A673 (cell line): ENCODE data around the gene PKD1. TPM values are rescaled to one million over a fixed set of nuclear protein-coding genes. Genes with fewer than 3 reads are reported as not detected.
A peak's percentile ranks its signal among the peaks of the same experiment; 100 is the strongest.

Experiments
- BruUV-seq: library from RNA; stranded (reverse); fragments of 400-500 nt; replicated peaks from 2 replicates; lab custom pipeline; 2021; lab: Mats Ljungman, UMichigan
- CTCF ChIA-PET: fragments of 300-600 bp; sonication (Branson Sonifier 250); formaldehyde crosslinking; loops from one replicate; lab custom pipeline; 2022; ENCODE audit warnings: antibody characterized with exemption; lab: Charles Lee
- POLR2A ChIA-PET: fragments of 300-600 bp; sonication (Branson Sonifier 250); formaldehyde crosslinking; loops from one replicate; lab custom pipeline; 2022; ENCODE audit warnings: antibody characterized with exemption; ENCODE audit not compliant: low non-redundant PET; lab: Charles Lee
- DNase-seq: peaks from one replicate; pipeline ENCODE4 v3.0.0-alpha.2; 2015; ENCODE audit warnings: low spot score
- H3K27ac ChIP-seq: fragments of 200-600 bp; sonication (generic); 2 replicates; pipeline ENCODE4 v1.5.1; 2016; ENCODE audit warnings: mixed run types, low read depth, mild to moderate bottlenecking, mixed read lengths, antibody characterized with exemption, low read length; ENCODE audit not compliant: poor library complexity, severe bottlenecking
- H3K27me3 ChIP-seq: fragments of 200-600 bp; sonication (generic); replicated peaks from 2 replicates; pipeline ENCODE4 v1.6.1; 2017; ENCODE audit warnings: mixed run types, low read depth, mild to moderate bottlenecking, mixed read lengths, antibody characterized with exemption, low read length; ENCODE audit not compliant: insufficient read depth, poor library complexity
- H3K36me3 ChIP-seq: fragments of 200-600 bp; sonication (generic); 2 replicates; pipeline ENCODE4 v1.6.1; 2016; ENCODE audit warnings: mixed run types, mild to moderate bottlenecking, mixed read lengths, antibody characterized with exemption, low read length; ENCODE audit not compliant: insufficient read depth, poor library complexity, severe bottlenecking
- H3K4me1 ChIP-seq: fragments of 200-600 bp; sonication (generic); 2 replicates; pipeline ENCODE4 v1.6.1; 2017; ENCODE audit warnings: mixed run types, mild to moderate bottlenecking, mixed read lengths, antibody characterized with exemption, low read length; ENCODE audit not compliant: insufficient read depth, poor library complexity, severe bottlenecking
- H3K4me3 ChIP-seq: fragments of 200-600 bp; sonication (generic); 2 replicates; pipeline ENCODE4 v1.5.1; 2016; ENCODE audit warnings: low read depth, mixed run types, mild to moderate bottlenecking, mixed read lengths, low read length; ENCODE audit not compliant: poor library complexity, severe bottlenecking
- H3K9me3 ChIP-seq: fragments of 200-600 bp; sonication (generic); 2 replicates; pipeline ENCODE4 v1.6.1; 2016; ENCODE audit warnings: mixed run types, low read depth, mild to moderate bottlenecking, mixed read lengths, antibody characterized with exemption, low read length; ENCODE audit not compliant: poor library complexity, severe bottlenecking
- CTCF ChIP-seq: fragments of 300-800, 200-600 bp; sonication (generic); conservative IDR thresholded peaks from 2 replicates; pipeline ENCODE4 v1.5.1; 2017; ENCODE audit warnings: low read depth, mild to moderate bottlenecking, antibody characterized with exemption, low read length, moderate library complexity, mixed read lengths
- EZH2 ChIP-seq: fragments of 200-600 bp; sonication (generic); IDR thresholded peaks from 2 replicates; pipeline ENCODE4 v1.6.1; 2017; ENCODE audit warnings: borderline replicate concordance, low read depth, mild to moderate bottlenecking, mixed read lengths, antibody characterized with exemption, low read length; ENCODE audit not compliant: poor library complexity, severe bottlenecking
- intact Hi-C: fragments of 100-400 bp; cut with micrococcal nuclease; formaldehyde crosslinking; loops from one replicate; pipeline ENCODE4 v1.10.0; 2022; ENCODE audit not compliant: unreplicated experiment
- total RNA-seq: library from RNA; stranded (reverse); gene quantifications from 2 replicates; pipeline ENCODE4 v1.2.3, GENCODE V29; 2021

The PKD1 gene
- total RNA-seq, 1 experiment from 2014 or later: 121 TPM

GRCh38 chr16:2147981-2148671, 12.4 kb upstream of the PKD1 start, which contains the start of gene RAB26:
RAB26 (plus strand) TSS chr16:2148625; CDS start chr16:2148784, 159 bp downstream.
- peaks cover 50% of the 10 kb centered on the region for H3K4me1 ChIP-seq

GRCh38 chr16:2147378-2147777, 11.7 kb upstream of the PKD1 start:
- no peak for TF ChIP-seq CTCF
- TF ChIP-seq EZH2: no peak
- Histone ChIP-seq H3K9me3 (no peaks in the 10 kb centered on the region), H3K27ac (no peak overlapping the region), H3K4me1 (peaks cover 42% of the 10 kb centered on the region), H3K36me3 (peaks cover 14% of the 10 kb centered on the region), H3K27me3 (no peaks in the 10 kb centered on the region), H3K4me3 (no peak overlapping the region)
- intact Hi-C loops: no loop called here
- ChIA-PET POLR2A (interaction anchor here (0.6 to 1.0 kb wide), 2 partner anchors 8 to 271 kb away, joined by 3 to 4 read pairs; partner anchors contain the start of gene TRAF7), CTCF (interaction anchor here (0.5 kb wide), 1 partner anchor 424 kb away, joined by 4 read pairs; no protein-coding TSS in a partner anchor)
- DNase-seq: no peak
- BruUV-seq: no TSS peak

More at GRCh38 chr16:2147981-2148671, 12.4 kb upstream of the PKD1 start, which contains the start of gene RAB26:
- TF ChIP-seq CTCF (no peak), EZH2 (no peak)
- CTCF ChIA-PET: no interaction called here
- Histone ChIP-seq H3K27ac (peak within 1 kb of the TSS; percentile 31), H3K36me3 (peaks cover 22% of the 10 kb centered on the region), H3K4me3 (peak within 1 kb of the TSS; percentile 53), H3K9me3 (no peaks in the 10 kb centered on the region), H3K27me3 (no peaks in the 10 kb centered on the region)
- peak; percentile 78 for DNase-seq
- intact Hi-C loops: no loop called here
- POLR2A ChIA-PET: no interaction called here
- BruUV-seq: no TSS peak

GRCh38 chr16:2145843-2146242, 10.1 kb upstream of the PKD1 start:
- intact Hi-C loops: no loop called here
- no peak overlapping the region for H3K4me3 ChIP-seq
- H3K27me3 ChIP-seq: no peaks in the 10 kb centered on the region
- no peak overlapping the region for H3K27ac ChIP-seq
- no peaks in the 10 kb centered on the region for H3K36me3 ChIP-seq
- peaks cover 27% of the 10 kb centered on the region for H3K4me1 ChIP-seq
- TF ChIP-seq CTCF (no peak), EZH2 (no peak)
- no TSS peak for BruUV-seq
- no peak for DNase-seq
- CTCF ChIA-PET: no interaction called here
- H3K9me3 ChIP-seq: no peaks in the 10 kb centered on the region
- POLR2A ChIA-PET: interaction anchor here (0.6 kb wide), 1 partner anchor 25 kb away, joined by 4 read pairs; no protein-coding TSS in a partner anchor
